Right atrium auricular region (tissue), 2 donors: Measurements from ENCODE around the gene DMD. TPM values are rescaled to one million over a fixed set of nuclear protein-coding genes. Genes with fewer than 3 reads are reported as not detected.

ENCODE experiments used
- DNase-seq: peaks from one replicate; pipeline ENCODE4 v3.0.0-alpha.2; 2019; ENCODE audit warnings: low spot score
- H3K27ac ChIP-seq, 2 donors: fragments of 200-600 bp; sonication (generic); 1 replicate in 1 of 2; 2 replicates in 1 of 2; pipeline ENCODE4 v1.5.1; 2016 to 2019
- H3K27me3 ChIP-seq, 2 donors: fragments of 200-600 bp; sonication (generic); one replicate each; pipeline versions ENCODE4 v1.5.1 to v1.6.0; 2017 to 2019
- H3K36me3 ChIP-seq: fragments of 200-600 bp; sonication (generic); one replicate; pipeline ENCODE4 v1.5.1; 2016
- H3K4me1 ChIP-seq, 2 donors: fragments of 200-600 bp; sonication (generic); one replicate each; pipeline versions ENCODE4 v1.5.1 to v1.6.0; 2017 to 2019
- H3K4me3 ChIP-seq, 2 donors: fragments of 200-600 bp; sonication (generic); 1 replicate in 1 of 2; 2 replicates in 1 of 2; pipeline ENCODE4 v1.5.1; 2017 to 2019; ENCODE audit warnings: mild to moderate bottlenecking in 1 of 2, moderate library complexity in 1 of 2
- H3K9me3 ChIP-seq, 2 donors: fragments of 200-600 bp; sonication (generic); one replicate each; pipeline ENCODE4 v1.5.1; 2019
- CTCF ChIP-seq, 2 donors: fragments of 200-600 bp; sonication (generic); IDR thresholded peaks; one replicate each; pipeline ENCODE4 v1.5.1; 2019; ENCODE audit warnings: antibody characterized with exemption in 2 of 2
- total RNA-seq, 2 donors: library from RNA; depleted of rRNA; stranded (reverse); fragments of >200 nt; gene quantifications; one replicate each; pipeline ENCODE4 v1.1.0, GENCODE V29; 2016

DMD gene
- total RNA-seq, 2 donors from 2014 or later, result 111 to 135 TPM

DNA sequence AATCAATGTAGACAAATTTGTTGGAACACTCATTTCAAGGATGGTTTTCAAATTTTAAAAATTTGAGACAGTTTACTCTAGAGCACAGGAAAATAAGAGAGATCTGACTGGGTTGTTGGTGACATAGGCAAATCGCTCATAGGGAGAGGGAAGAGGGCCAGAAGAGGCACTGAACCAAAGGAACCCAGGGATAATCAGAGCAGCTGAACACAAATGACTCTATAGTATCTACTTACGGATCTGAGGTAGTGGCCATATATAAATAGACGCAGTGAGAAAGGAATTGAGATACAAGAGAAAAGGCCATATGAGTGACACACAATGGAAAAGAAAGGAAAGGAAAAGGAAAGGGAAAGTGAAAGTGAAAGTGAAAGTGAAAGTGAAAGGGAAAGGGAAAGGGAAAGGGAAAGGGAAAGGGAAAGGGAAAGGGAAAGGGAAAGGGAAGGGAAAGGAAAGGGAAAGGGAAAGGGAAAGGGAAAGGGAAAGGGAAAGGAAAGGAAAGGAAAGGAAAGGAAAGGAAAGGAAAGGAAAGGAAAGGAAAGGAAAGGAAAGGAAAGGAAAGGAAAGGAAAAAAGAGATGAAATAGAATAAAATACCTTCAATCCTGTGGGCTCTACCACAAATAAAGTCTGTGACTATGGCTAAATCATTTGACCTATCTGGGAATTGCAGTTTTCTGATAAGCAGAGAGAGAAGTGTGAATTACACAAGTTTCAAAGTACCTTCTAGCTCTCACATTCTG, 759.2 kb downstream of the DMD start:
- Histone ChIP-seq H3K27me3 (no peaks in the 10 kb centered on the region), H3K4me1 (no peaks in the 10 kb centered on the region), H3K36me3 (no peaks in the 10 kb centered on the region), H3K9me3 (no peaks in the 10 kb centered on the region), H3K4me3 (no peak overlapping the region), H3K27ac (no peak overlapping the region)
- no peak for DNase-seq
- TF ChIP-seq CTCF (IDR thresholded peaks at IDR 0.05), result no peak

DNA sequence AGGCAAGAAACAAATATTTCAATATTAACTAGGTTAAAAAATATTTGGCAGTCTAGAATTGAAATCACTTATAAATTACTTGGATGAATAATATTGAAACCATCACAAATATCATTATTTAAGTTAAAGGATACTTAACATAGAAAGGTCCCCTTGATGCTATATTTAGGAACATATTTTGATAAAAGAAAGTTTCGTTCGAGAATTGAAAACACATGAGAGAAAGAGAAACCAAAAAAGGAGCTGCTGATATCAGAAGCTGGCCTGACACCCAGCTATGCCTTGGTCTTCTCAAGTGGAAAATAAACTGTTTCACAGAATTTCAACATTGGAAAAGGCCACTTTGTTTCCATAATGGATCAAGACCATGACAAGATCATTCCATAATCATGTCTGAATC, 762.4 kb downstream of the DMD start:
- Histone ChIP-seq H3K9me3 (no peaks in the 10 kb centered on the region), H3K36me3 (no peaks in the 10 kb centered on the region), H3K4me3 (no peak overlapping the region), H3K27ac (no peak overlapping the region), H3K27me3 (no peaks in the 10 kb centered on the region), H3K4me1 (no peaks in the 10 kb centered on the region)
- DNase-seq, result no peak
- no peak for TF ChIP-seq CTCF (IDR thresholded peaks at IDR 0.05)

DNA sequence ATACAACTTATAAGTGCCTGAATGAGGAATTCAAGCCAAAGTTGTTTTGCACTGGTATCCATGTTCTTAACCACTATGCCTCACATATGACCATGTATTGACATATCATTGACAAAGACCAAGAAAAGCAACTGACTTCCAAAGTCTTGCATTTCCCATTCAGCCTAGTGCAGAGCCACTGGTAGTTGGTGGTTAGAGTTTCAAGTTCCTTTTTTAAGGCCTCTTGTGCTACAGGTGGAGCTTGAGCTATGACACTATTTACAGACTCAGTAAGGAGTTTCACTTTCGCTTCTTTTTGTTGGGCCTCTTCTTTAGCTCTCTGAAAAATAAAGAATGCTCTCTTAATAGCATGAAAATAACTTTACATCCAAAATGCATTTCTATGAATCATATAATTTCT, 763.0 kb downstream of the DMD start:
- DNase-seq, result no peak
- Histone ChIP-seq H3K36me3 (no peaks in the 10 kb centered on the region), H3K4me3 (no peak overlapping the region), H3K9me3 (no peaks in the 10 kb centered on the region), H3K27me3 (no peaks in the 10 kb centered on the region), H3K27ac (no peak overlapping the region), H3K4me1 (no peaks in the 10 kb centered on the region)
- no peak for TF ChIP-seq CTCF (IDR thresholded peaks at IDR 0.05)

DNA sequence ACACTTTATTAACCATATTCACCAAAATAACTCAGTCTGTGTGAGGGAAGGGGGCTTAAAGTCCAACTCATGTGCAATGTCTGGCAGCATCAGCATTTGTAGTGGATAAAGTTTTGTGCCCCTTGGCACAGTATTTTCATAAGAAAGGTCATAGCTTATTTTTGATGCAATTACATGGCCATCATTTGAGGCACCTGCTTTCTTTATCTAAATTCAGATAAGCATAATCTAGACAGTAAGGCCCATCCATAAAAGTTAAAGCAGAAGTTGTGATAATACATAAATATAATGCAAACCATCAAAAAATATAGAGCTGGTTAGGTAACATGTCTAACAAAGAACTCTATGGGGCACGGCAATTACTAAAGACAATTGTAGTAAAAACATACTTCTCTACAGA, 763.7 kb downstream of the DMD start:
- Histone ChIP-seq H3K27me3 (no peaks in the 10 kb centered on the region), H3K4me1 (no peaks in the 10 kb centered on the region), H3K9me3 (no peaks in the 10 kb centered on the region), H3K36me3 (no peaks in the 10 kb centered on the region), H3K27ac (no peak overlapping the region), H3K4me3 (no peak overlapping the region)
- DNase-seq, result no peak
- TF ChIP-seq CTCF (IDR thresholded peaks at IDR 0.05), result no peak

- Histone ChIP-seq H3K27ac (no peak overlapping the region), H3K4me1 (no peaks in the 10 kb centered on the region), H3K9me3 (no peaks in the 10 kb centered on the region), H3K27me3 (no peaks in the 10 kb centered on the region), H3K36me3 (no peaks in the 10 kb centered on the region), H3K4me3 (no peak overlapping the region)
- TF ChIP-seq CTCF (IDR thresholded peaks at IDR 0.05), result no peak
- no peak for DNase-seq
These were observed 767.5 kb downstream of the DMD start for GRCh38 chrX:32443841-32444240.

GRCh38 chrX:32421266-32421665, 790.1 kb downstream of the DMD start:
- TF ChIP-seq CTCF (IDR thresholded peaks at IDR 0.05), result no peak

More at GRCh38 chrX:32421266-32421665, 790.1 kb downstream of the DMD start:
- Histone ChIP-seq H3K4me1 (no peaks in the 10 kb centered on the region), H3K9me3 (no peaks in the 10 kb centered on the region), H3K27me3 (no peaks in the 10 kb centered on the region), H3K4me3 (no peak overlapping the region), H3K36me3 (no peaks in the 10 kb centered on the region), H3K27ac (no peak overlapping the region)
- DNase-seq, result no peak
